Mesenchymal stem cell (in vitro differentiated cells and primary cell): ENCODE data around the gene KCNIP4.

ENCODE experiments used
- DNase-seq: peaks from one replicate; pipeline ENCODE4 v3.0.0-alpha.2; 2013
- H2AFZ ChIP-seq: one replicate; pipeline ENCODE4 v1.6.1; 2013; ENCODE audit warnings: low read depth, mild to moderate bottlenecking, control low read depth, inconsistent platforms, low read length, moderate library complexity
- H2AK5ac ChIP-seq: 2 replicates; pipeline ENCODE4 v1.6.1; 2013; ENCODE audit warnings: low read length, moderate library complexity, mild to moderate bottlenecking, inconsistent platforms; ENCODE audit not compliant: severe bottlenecking
- H2BK120ac ChIP-seq: one replicate; pipeline ENCODE4 v1.6.1; 2013; ENCODE audit warnings: low read depth, mild to moderate bottlenecking, inconsistent platforms, low read length, moderate library complexity
- H2BK12ac ChIP-seq, 2 experiments: one replicate each; pipeline ENCODE4 v1.6.1; 2013; ENCODE audit warnings: inconsistent platforms in 2 of 2, low read length in 2 of 2, mild to moderate bottlenecking in 2 of 2, moderate library complexity in 2 of 2, control low read depth in 1 of 2
- H2BK15ac ChIP-seq: one replicate; pipeline ENCODE4 v1.6.1; 2013; ENCODE audit warnings: mild to moderate bottlenecking, low read depth, inconsistent platforms; ENCODE audit not compliant: poor library complexity, severe bottlenecking
- H2BK5ac ChIP-seq: 2 replicates; pipeline ENCODE4 v1.6.1; 2013; ENCODE audit warnings: low read depth, mild to moderate bottlenecking, low read length, control low read depth, inconsistent platforms; ENCODE audit not compliant: poor library complexity, severe bottlenecking
- H3K14ac ChIP-seq, 2 experiments: one replicate each; pipeline ENCODE4 v1.6.1; 2013; ENCODE audit warnings: inconsistent platforms in 2 of 2, low read length in 2 of 2, control low read depth in 1 of 2, mild to moderate bottlenecking in 1 of 2, moderate library complexity in 1 of 2
- H3K18ac ChIP-seq, 2 experiments: one replicate each; pipeline ENCODE4 v1.6.1; 2013; ENCODE audit warnings: inconsistent platforms in 2 of 2, low read length in 2 of 2, control low read depth in 1 of 2, low read depth in 1 of 2, mild to moderate bottlenecking in 1 of 2
- H3K23ac ChIP-seq, 2 experiments: one replicate each; pipeline ENCODE4 v1.6.1; 2013; ENCODE audit warnings: inconsistent platforms in 2 of 2, low read length in 2 of 2, mild to moderate bottlenecking in 2 of 2, moderate library complexity in 2 of 2, control low read depth in 1 of 2
- H3K27ac ChIP-seq: 2 replicates; pipeline ENCODE4 v1.5.1; 2013; ENCODE audit warnings: mild to moderate bottlenecking, moderate library complexity, low read length, control low read depth, inconsistent platforms; ENCODE audit not compliant: poor library complexity, severe bottlenecking
- H3K27me3 ChIP-seq, 2 experiments: 2 replicates each; pipeline versions ENCODE4 v1.6.1 to v1.7.0; 2013; ENCODE audit warnings: low read length in 2 of 2, mild to moderate bottlenecking in 2 of 2, moderate library complexity in 2 of 2, control low read depth in 1 of 2, inconsistent platforms in 1 of 2; ENCODE audit not compliant: control insufficient read depth in 1 of 2, insufficient read depth in 1 of 2
- H3K36me3 ChIP-seq, 2 experiments: 2 replicates each; pipeline versions ENCODE4 v1.6.1 to v1.7.0; 2013; ENCODE audit warnings: low read length in 2 of 2, control low read depth in 1 of 2, inconsistent platforms in 1 of 2, low read depth in 1 of 2, mild to moderate bottlenecking in 1 of 2; ENCODE audit not compliant: insufficient read depth in 2 of 2, control insufficient read depth in 1 of 2
- H3K4ac ChIP-seq, 2 experiments: one replicate each; pipeline ENCODE4 v1.6.1; 2013; ENCODE audit warnings: inconsistent platforms in 2 of 2, low read length in 2 of 2, mild to moderate bottlenecking in 2 of 2, moderate library complexity in 2 of 2, control low read depth in 1 of 2, low read depth in 1 of 2
- H3K4me1 ChIP-seq: 2 replicates; pipeline ENCODE4 v1.6.1; 2013; ENCODE audit warnings: low read depth, low read length, control low read depth; ENCODE audit not compliant: control insufficient read depth, insufficient read depth
- H3K4me2 ChIP-seq: 2 replicates; pipeline ENCODE4 v1.6.1; 2013; ENCODE audit warnings: low read length, mild to moderate bottlenecking, inconsistent platforms; ENCODE audit not compliant: poor library complexity, severe bottlenecking
- H3K4me3 ChIP-seq, 2 experiments: 2 replicates each; pipeline versions ENCODE4 v1.5.1 to v1.7.0; 2013; ENCODE audit warnings: low read length in 2 of 2, mild to moderate bottlenecking in 2 of 2, control low read depth in 1 of 2, low read depth in 1 of 2; ENCODE audit not compliant: insufficient read depth in 1 of 2
- H3K79me1 ChIP-seq: replicated peaks from 2 replicates; pipeline ENCODE4 v1.6.1; 2013; ENCODE audit warnings: mild to moderate bottlenecking, control low read depth, low read length, inconsistent platforms; ENCODE audit not compliant: poor library complexity, severe bottlenecking
- H3K9ac ChIP-seq: 2 replicates; pipeline ENCODE4 v1.7.0; 2013; ENCODE audit warnings: mild to moderate bottlenecking, low read length, moderate library complexity
- H3K9me3 ChIP-seq: 2 replicates; pipeline ENCODE4 v1.7.0; 2013; ENCODE audit warnings: mild to moderate bottlenecking, low read length; ENCODE audit not compliant: control insufficient read depth
- H4K8ac ChIP-seq: one replicate; pipeline ENCODE4 v1.6.1; 2013; ENCODE audit warnings: inconsistent platforms, mild to moderate bottlenecking, low read length, moderate library complexity
- H4K91ac ChIP-seq: one replicate; pipeline ENCODE4 v1.6.1; 2013; ENCODE audit warnings: mild to moderate bottlenecking, low read length, inconsistent platforms
- WGBS: methylation state at CpG from one replicate; pipeline ENCODE4 v1.1.7; 2013; ENCODE audit warnings: mixed read lengths; 5-methylcytosine and 5-hydroxymethylcytosine counted together

The KCNIP4 gene

DNA sequence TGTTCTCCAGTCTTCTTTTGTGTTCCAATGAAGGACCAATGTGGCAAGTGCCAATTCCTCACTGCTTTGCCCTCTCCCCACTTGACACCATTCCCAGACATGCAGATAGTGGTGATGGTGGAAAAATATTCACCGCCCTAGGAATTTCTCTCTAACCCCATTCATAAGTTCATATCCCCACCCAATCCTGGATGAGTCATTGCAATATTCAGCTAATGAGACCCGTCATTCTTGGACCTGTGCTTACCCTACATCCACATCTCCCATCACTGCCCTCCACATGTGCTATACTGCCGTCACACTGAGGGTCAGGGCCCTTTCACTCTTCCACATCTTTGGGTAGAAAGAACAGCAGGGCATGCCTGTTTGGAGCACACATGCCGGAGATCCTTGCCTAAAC is 199.2 kb downstream of the KCNIP4 start:
- Histone ChIP-seq H2BK15ac (no peak overlapping the region), H2BK12ac (no peak overlapping the region), H3K27me3 (no peaks in the 10 kb centered on the region), H3K27ac (no peak overlapping the region), H2AFZ (no peak overlapping the region), H3K9ac (no peak overlapping the region), H3K79me1 (no peaks in the 10 kb centered on the region), H3K36me3 (no peaks in the 10 kb centered on the region), H4K91ac (no peak overlapping the region), H3K9me3 (no peaks in the 10 kb centered on the region), H2AK5ac (no peak overlapping the region), H3K4me2 (no peak overlapping the region), H3K4ac (no peak overlapping the region), H3K4me3 (no peak overlapping the region), H2BK5ac (no peak overlapping the region), H3K18ac (no peak overlapping the region), H3K4me1 (peaks cover 5% of the 10 kb centered on the region), H2BK120ac (no peak overlapping the region), H3K14ac (no peak overlapping the region), H3K23ac (no peak overlapping the region), H4K8ac (no peak overlapping the region)
- no peak for DNase-seq
- 90% methylated on average over 4 of the region's 4 CpGs for WGBS

GRCh38 chr4:21744046-21744445 is 204.5 kb downstream of the KCNIP4 start:
- Histone ChIP-seq H2AK5ac (no peak overlapping the region), H3K14ac (no peak overlapping the region), H4K8ac (no peak overlapping the region), H2BK5ac (no peak overlapping the region), H3K18ac (no peak overlapping the region), H3K9me3 (no peaks in the 10 kb centered on the region), H3K4me2 (no peak overlapping the region), H2BK12ac (no peak overlapping the region), H3K4me3 (no peak overlapping the region), H3K9ac (no peak overlapping the region), H2BK120ac (no peak overlapping the region), H3K27ac (no peak overlapping the region), H2AFZ (no peak overlapping the region), H3K27me3 (no peaks in the 10 kb centered on the region), H3K79me1 (no peaks in the 10 kb centered on the region), H3K4me1 (no peaks in the 10 kb centered on the region), H4K91ac (no peak overlapping the region), H3K23ac (no peak overlapping the region), H2BK15ac (no peak overlapping the region), H3K36me3 (no peaks in the 10 kb centered on the region), H3K4ac (no peak overlapping the region)
- DNase-seq = no peak

- Histone ChIP-seq H3K27ac (no peak overlapping the region), H2AFZ (no peak overlapping the region), H2AK5ac (no peak overlapping the region), H3K4me1 (no peaks in the 10 kb centered on the region), H3K18ac (no peak overlapping the region), H3K9ac (no peak overlapping the region), H3K9me3 (no peaks in the 10 kb centered on the region), H3K79me1 (no peaks in the 10 kb centered on the region), H3K4me3 (no peak overlapping the region), H4K8ac (no peak overlapping the region), H3K27me3 (no peaks in the 10 kb centered on the region), H2BK5ac (no peak overlapping the region), H4K91ac (no peak overlapping the region), H2BK12ac (no peak overlapping the region), H3K4me2 (no peak overlapping the region), H3K23ac (no peak overlapping the region), H3K14ac (no peak overlapping the region), H2BK15ac (no peak overlapping the region), H3K36me3 (no peaks in the 10 kb centered on the region), H2BK120ac (no peak overlapping the region), H3K4ac (no peak overlapping the region)
- no peak for DNase-seq
- WGBS = 100% methylated on average over 1 of the region's 2 CpGs
Observed at GRCh38 chr4:21742326-21742725, 206.2 kb downstream of the KCNIP4 start.

GRCh38 chr4:21738821-21739220 is 209.8 kb downstream of the KCNIP4 start:
- Histone ChIP-seq H3K4me3 (no peak overlapping the region), H3K18ac (no peak overlapping the region), H3K23ac (no peak overlapping the region), H3K9me3 (no peaks in the 10 kb centered on the region), H2BK12ac (no peak overlapping the region), H2BK120ac (no peak overlapping the region), H2BK5ac (no peak overlapping the region), H3K36me3 (no peaks in the 10 kb centered on the region), H4K91ac (no peak overlapping the region), H3K4ac (no peak overlapping the region), H3K14ac (no peak overlapping the region), H2AK5ac (no peak overlapping the region), H3K4me2 (no peak overlapping the region), H3K4me1 (no peaks in the 10 kb centered on the region), H3K27ac (no peak overlapping the region), H2AFZ (no peak overlapping the region), H3K9ac (no peak overlapping the region), H2BK15ac (no peak overlapping the region), H4K8ac (no peak overlapping the region), H3K27me3 (no peaks in the 10 kb centered on the region), H3K79me1 (no peaks in the 10 kb centered on the region)
- DNase-seq = no peak
- 96% methylated on average over 2 of the region's 4 CpGs for WGBS
